Liver (tissue), 9 donors: ENCODE data around the gene WNT8A. TPM values are rescaled to one million over a fixed set of nuclear protein-coding genes. Genes with fewer than 3 reads are reported as not detected.

ENCODE experiments used
- DNase-seq: peaks from one replicate; pipeline ENCODE4 v3.0.0-alpha.2; 2017; ENCODE audit warnings: low spot score
- H3K27ac ChIP-seq, 2 donors: one replicate each; pipeline ENCODE4 v1.7.0; 2013; ENCODE audit warnings: inconsistent platforms in 2 of 2, low read length in 2 of 2, control low read depth in 1 of 2, low read depth in 1 of 2, mild to moderate bottlenecking in 1 of 2
- H3K27me3 ChIP-seq, 4 donors: one replicate each; pipeline versions ENCODE4 v1.6.1 to v1.7.0; 2013; ENCODE audit warnings: low read length in 3 of 4, inconsistent platforms in 1 of 4, mild to moderate bottlenecking in 1 of 4, moderate library complexity in 1 of 4; ENCODE audit not compliant: control insufficient read depth in 4 of 4, insufficient read depth in 4 of 4
- H3K36me3 ChIP-seq, 4 donors: one replicate each; pipeline versions ENCODE4 v1.6.1 to v1.7.0; 2013; ENCODE audit warnings: low read length in 3 of 4, mild to moderate bottlenecking in 3 of 4, low read depth in 1 of 4, moderate library complexity in 1 of 4; ENCODE audit not compliant: control insufficient read depth in 4 of 4, insufficient read depth in 3 of 4
- H3K4me1 ChIP-seq, 4 donors: one replicate each; pipeline versions ENCODE4 v1.6.1 to v1.7.0; 2013; ENCODE audit warnings: low read length in 3 of 4, mild to moderate bottlenecking in 3 of 4, moderate library complexity in 1 of 4; ENCODE audit not compliant: control insufficient read depth in 4 of 4, insufficient read depth in 4 of 4
- H3K4me3 ChIP-seq, 3 donors: one replicate each; pipeline versions ENCODE4 v1.6.1 to v1.7.0; 2013; ENCODE audit warnings: low read length in 3 of 3, control low read depth in 1 of 3, low read depth in 1 of 3, mild to moderate bottlenecking in 1 of 3
- H3K9ac ChIP-seq, 2 donors: one replicate each; pipeline ENCODE4 v1.7.0; 2013; ENCODE audit warnings: low read length in 2 of 2, mild to moderate bottlenecking in 2 of 2, moderate library complexity in 2 of 2, control low read depth in 1 of 2, low read depth in 1 of 2
- H3K9me3 ChIP-seq, 4 donors: one replicate each; pipeline versions ENCODE4 v1.6.1 to v1.7.0; 2013; ENCODE audit warnings: low read length in 3 of 4; ENCODE audit not compliant: control insufficient read depth in 4 of 4
- EGR1 ChIP-seq, 2 donors: IDR thresholded peaks; 2 replicates each; pipeline ENCODE4 v1.6.1; 2016 to 2018; ENCODE audit warnings: antibody characterized with exemption in 2 of 2, low read depth in 2 of 2
- FOXA1 ChIP-seq: IDR thresholded peaks from 2 replicates; pipeline ENCODE4 v1.6.1; 2016; ENCODE audit warnings: antibody characterized with exemption
- FOXA2 ChIP-seq: IDR thresholded peaks from 2 replicates; pipeline ENCODE4 v1.6.1; 2016; ENCODE audit warnings: antibody characterized with exemption
- GABPA ChIP-seq, 2 donors: IDR thresholded peaks in 1 of 2; conservative IDR thresholded peaks in 1 of 2; 2 replicates each; pipeline ENCODE4 v1.6.1; 2016; ENCODE audit warnings: antibody characterized with exemption in 2 of 2, mild to moderate bottlenecking in 1 of 2, moderate library complexity in 1 of 2
- HNF4A ChIP-seq, 2 donors: conservative IDR thresholded peaks; 2 replicates each; pipeline ENCODE4 v1.6.1; 2016; ENCODE audit warnings: antibody characterized with exemption in 2 of 2, mild to moderate bottlenecking in 2 of 2
- HNF4G ChIP-seq: IDR thresholded peaks from 2 replicates; pipeline ENCODE4 v1.6.1; 2016; ENCODE audit warnings: antibody characterized with exemption
- JUND ChIP-seq, 2 donors: IDR thresholded peaks; 2 replicates each; pipeline ENCODE4 v1.6.1; 2016; ENCODE audit warnings: antibody characterized with exemption in 2 of 2
- NR2F2 ChIP-seq: IDR thresholded peaks from 2 replicates; pipeline ENCODE4 v1.6.1; 2016; ENCODE audit warnings: antibody characterized with exemption
- RAD21 ChIP-seq, 2 donors: IDR thresholded peaks; 2 replicates each; pipeline ENCODE4 v1.6.1; 2016; ENCODE audit warnings: antibody characterized with exemption in 2 of 2, mild to moderate bottlenecking in 2 of 2
- RXRA ChIP-seq, 2 donors: IDR thresholded peaks; 2 replicates each; pipeline ENCODE4 v1.6.1; 2017 to 2018; ENCODE audit warnings: antibody characterized with exemption in 2 of 2, mild to moderate bottlenecking in 1 of 2
- SP1 ChIP-seq: IDR thresholded peaks from 2 replicates; pipeline ENCODE4 v1.6.1; 2018; ENCODE audit warnings: antibody characterized with exemption, mild to moderate bottlenecking
- TAF1 ChIP-seq: conservative IDR thresholded peaks from 2 replicates; pipeline ENCODE4 v1.6.1; 2016; ENCODE audit warnings: antibody characterized with exemption, mild to moderate bottlenecking
- YY1 ChIP-seq: IDR thresholded peaks from 2 replicates; pipeline ENCODE4 v1.6.1; 2016; ENCODE audit warnings: antibody characterized with exemption, mild to moderate bottlenecking
- WGBS: extraction: QIAGEN DNeasy Blood & Tissue Kit; methylation state at CpG from one replicate; pipeline ENCODE4 v1.1.7; 2013; 5-methylcytosine and 5-hydroxymethylcytosine counted together
- polyA plus RNA-seq, 2 donors: library from polyadenylated mRNA; stranded (reverse) in 1 of 2; unstranded in 1 of 2; fragments of 200-250 nt in 1 of 2; fragments of >200 nt in 1 of 2; fragmentation: Nextera tagmentation in 1 of 2; extraction: Ambion mirVana in 1 of 2; gene quantifications; one replicate each; pipeline versions ENCODE4 v1.2.1 to v1.2.3, GENCODE V29; 2013 to 2015
- total RNA-seq, 2 donors: library from RNA; depleted of rRNA; stranded (reverse); fragments of >200 nt; gene quantifications; one replicate each; pipeline ENCODE4 v1.2.3, GENCODE V29; 2014
- TF ChIP-seq, protein P1 (sequence below): fragments of 150-350 bp; IDR thresholded peaks from 2 replicates; pipeline ENCODE4 v1.5.1; 2017; ENCODE audit warnings: improper control_type of control experiment, low read depth, low read length; ENCODE audit not compliant: missing input control
- TF ChIP-seq, protein P2 (sequence below): IDR thresholded peaks from 2 replicates; pipeline ENCODE4 v1.6.1; 2016; ENCODE audit warnings: antibody characterized with exemption, mild to moderate bottlenecking
- TF ChIP-seq, protein P3 (sequence below): IDR thresholded peaks from 2 replicates; pipeline ENCODE4 v1.6.1; 2016; ENCODE audit warnings: antibody characterized with exemption
- TF ChIP-seq, protein P4 (sequence below): IDR thresholded peaks from 2 replicates; pipeline ENCODE4 v1.6.1; 2016; ENCODE audit warnings: antibody characterized with exemption
- TF ChIP-seq, protein P5 (sequence below): IDR thresholded peaks from 2 replicates; pipeline ENCODE4 v1.6.1; 2016; ENCODE audit warnings: antibody characterized with exemption
- donor health status: healthy.
- donor health status: healthy.
- donor health status: healthy.
- donor health status: healthy.
- donor health status: healthy.

WNT8A gene
- total and polyA plus RNA-seq, 4 donors, result not detected

DNA sequence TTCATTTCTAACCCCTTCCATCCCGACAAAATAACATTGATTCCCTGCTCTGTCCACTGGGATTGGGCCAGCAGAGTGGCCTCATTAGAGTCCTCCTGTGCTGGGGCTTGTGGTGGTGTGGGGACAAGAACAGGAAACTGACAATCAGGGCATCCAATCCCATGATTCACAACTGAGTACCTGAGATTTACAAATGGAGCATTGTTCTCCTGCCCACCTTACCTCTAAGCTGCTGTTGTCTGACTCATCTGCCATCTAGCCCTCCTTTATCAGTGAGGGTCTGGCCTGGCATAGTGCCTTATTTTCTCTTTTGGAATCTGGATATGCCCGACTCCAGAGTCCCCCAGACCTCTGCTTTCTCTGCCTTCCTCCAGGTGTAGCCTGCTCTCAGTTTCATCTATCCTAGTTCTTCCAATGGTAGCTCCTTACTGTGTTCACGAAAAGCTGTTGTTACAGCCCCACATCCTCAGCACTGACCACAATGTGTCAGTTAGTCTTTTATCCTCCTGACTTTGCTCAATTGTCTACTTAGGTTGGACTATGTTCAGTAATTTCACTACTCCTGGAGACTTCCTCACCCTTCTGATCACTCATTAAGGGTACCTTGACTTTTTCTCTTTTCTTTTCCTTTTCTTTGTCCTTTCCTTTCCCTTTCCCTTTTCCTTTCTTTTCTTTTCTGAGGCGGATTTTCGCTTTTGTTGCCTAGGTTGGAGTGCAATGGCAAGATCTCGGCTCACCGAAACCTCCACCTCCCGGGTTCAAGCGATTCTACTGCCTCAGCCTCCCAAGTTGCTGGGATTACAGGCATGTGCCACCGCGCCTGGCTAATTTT, 13.4 kb downstream of the WNT8A start:
- H3K27ac ChIP-seq, result no peak overlapping the region
- H3K4me1 ChIP-seq, result no peaks in the 10 kb centered on the region
- H3K27me3 ChIP-seq, result no peaks in the 10 kb centered on the region
- no peak for TF ChIP-seq HNF4A (conservative IDR thresholded peaks at IDR 0.05)
- TF ChIP-seq YY1, result no peak
- TF ChIP-seq, protein P1, sequence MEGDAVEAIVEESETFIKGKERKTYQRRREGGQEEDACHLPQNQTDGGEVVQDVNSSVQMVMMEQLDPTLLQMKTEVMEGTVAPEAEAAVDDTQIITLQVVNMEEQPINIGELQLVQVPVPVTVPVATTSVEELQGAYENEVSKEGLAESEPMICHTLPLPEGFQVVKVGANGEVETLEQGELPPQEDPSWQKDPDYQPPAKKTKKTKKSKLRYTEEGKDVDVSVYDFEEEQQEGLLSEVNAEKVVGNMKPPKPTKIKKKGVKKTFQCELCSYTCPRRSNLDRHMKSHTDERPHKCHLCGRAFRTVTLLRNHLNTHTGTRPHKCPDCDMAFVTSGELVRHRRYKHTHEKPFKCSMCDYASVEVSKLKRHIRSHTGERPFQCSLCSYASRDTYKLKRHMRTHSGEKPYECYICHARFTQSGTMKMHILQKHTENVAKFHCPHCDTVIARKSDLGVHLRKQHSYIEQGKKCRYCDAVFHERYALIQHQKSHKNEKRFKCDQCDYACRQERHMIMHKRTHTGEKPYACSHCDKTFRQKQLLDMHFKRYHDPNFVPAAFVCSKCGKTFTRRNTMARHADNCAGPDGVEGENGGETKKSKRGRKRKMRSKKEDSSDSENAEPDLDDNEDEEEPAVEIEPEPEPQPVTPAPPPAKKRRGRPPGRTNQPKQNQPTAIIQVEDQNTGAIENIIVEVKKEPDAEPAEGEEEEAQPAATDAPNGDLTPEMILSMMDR, result no peak
- TF ChIP-seq, protein P2, sequence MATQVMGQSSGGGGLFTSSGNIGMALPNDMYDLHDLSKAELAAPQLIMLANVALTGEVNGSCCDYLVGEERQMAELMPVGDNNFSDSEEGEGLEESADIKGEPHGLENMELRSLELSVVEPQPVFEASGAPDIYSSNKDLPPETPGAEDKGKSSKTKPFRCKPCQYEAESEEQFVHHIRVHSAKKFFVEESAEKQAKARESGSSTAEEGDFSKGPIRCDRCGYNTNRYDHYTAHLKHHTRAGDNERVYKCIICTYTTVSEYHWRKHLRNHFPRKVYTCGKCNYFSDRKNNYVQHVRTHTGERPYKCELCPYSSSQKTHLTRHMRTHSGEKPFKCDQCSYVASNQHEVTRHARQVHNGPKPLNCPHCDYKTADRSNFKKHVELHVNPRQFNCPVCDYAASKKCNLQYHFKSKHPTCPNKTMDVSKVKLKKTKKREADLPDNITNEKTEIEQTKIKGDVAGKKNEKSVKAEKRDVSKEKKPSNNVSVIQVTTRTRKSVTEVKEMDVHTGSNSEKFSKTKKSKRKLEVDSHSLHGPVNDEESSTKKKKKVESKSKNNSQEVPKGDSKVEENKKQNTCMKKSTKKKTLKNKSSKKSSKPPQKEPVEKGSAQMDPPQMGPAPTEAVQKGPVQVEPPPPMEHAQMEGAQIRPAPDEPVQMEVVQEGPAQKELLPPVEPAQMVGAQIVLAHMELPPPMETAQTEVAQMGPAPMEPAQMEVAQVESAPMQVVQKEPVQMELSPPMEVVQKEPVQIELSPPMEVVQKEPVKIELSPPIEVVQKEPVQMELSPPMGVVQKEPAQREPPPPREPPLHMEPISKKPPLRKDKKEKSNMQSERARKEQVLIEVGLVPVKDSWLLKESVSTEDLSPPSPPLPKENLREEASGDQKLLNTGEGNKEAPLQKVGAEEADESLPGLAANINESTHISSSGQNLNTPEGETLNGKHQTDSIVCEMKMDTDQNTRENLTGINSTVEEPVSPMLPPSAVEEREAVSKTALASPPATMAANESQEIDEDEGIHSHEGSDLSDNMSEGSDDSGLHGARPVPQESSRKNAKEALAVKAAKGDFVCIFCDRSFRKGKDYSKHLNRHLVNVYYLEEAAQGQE, result no peak
- TF ChIP-seq, protein P3, sequence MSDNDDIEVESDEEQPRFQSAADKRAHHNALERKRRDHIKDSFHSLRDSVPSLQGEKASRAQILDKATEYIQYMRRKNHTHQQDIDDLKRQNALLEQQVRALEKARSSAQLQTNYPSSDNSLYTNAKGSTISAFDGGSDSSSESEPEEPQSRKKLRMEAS, result no peak
- TF ChIP-seq, protein P4, sequence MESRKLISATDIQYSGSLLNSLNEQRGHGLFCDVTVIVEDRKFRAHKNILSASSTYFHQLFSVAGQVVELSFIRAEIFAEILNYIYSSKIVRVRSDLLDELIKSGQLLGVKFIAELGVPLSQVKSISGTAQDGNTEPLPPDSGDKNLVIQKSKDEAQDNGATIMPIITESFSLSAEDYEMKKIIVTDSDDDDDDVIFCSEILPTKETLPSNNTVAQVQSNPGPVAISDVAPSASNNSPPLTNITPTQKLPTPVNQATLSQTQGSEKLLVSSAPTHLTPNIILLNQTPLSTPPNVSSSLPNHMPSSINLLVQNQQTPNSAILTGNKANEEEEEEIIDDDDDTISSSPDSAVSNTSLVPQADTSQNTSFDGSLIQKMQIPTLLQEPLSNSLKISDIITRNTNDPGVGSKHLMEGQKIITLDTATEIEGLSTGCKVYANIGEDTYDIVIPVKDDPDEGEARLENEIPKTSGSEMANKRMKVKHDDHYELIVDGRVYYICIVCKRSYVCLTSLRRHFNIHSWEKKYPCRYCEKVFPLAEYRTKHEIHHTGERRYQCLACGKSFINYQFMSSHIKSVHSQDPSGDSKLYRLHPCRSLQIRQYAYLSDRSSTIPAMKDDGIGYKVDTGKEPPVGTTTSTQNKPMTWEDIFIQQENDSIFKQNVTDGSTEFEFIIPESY, result no peak
- TF ChIP-seq NR2F2, result no peak
- TF ChIP-seq SP1, result no peak
- no peak for TF ChIP-seq EGR1 (IDR thresholded peaks at IDR 0.05; ENCODE audit: low read depth in 2 of 2)
- no peak for TF ChIP-seq TAF1
- TF ChIP-seq RAD21 (IDR thresholded peaks at IDR 0.05), result no peak
- no peak for TF ChIP-seq RXRA (IDR thresholded peaks at IDR 0.05)
- TF ChIP-seq, protein P5, sequence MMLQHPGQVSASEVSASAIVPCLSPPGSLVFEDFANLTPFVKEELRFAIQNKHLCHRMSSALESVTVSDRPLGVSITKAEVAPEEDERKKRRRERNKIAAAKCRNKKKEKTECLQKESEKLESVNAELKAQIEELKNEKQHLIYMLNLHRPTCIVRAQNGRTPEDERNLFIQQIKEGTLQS, result no peak
- no peak for TF ChIP-seq JUND (IDR thresholded peaks at IDR 0.05)
- no peak for TF ChIP-seq FOXA1
- no peak for TF ChIP-seq GABPA (IDR thresholded peaks at IDR 0.05 in 1 of 2, conservative IDR thresholded peaks at IDR 0.05 in 1 of 2)
- TF ChIP-seq FOXA2, result no peak
- no peak for TF ChIP-seq HNF4G
- H3K9me3 ChIP-seq, result no peaks in the 10 kb centered on the region
- no peak for DNase-seq
- no peaks in the 10 kb centered on the region for H3K36me3 ChIP-seq
- H3K4me3 ChIP-seq, result no peak overlapping the region
- 90% methylated on average over 11 of the region's 11 CpGs for WGBS
- H3K9ac ChIP-seq, result no peak overlapping the region
